Hair follicular keratinocyte (primary cell): Measurements from ENCODE around the gene ALDH2. TPM values are rescaled to one million over a fixed set of nuclear protein-coding genes. Genes with fewer than 3 reads are reported as not detected.

Source experiments
- total RNA-seq: library from RNA; depleted of rRNA; stranded (reverse); fragments of >200 nt; gene quantifications from 2 replicates; pipeline ENCODE4 v1.2.3, GENCODE V29; 2015

ALDH2 gene
- total RNA-seq: 24.1 and 49.0 TPM in 2 replicates

GRCh38 chr12:111766608-111767361 lies at the start of gene ALDH2:
TSS of gene ALDH2 (plus strand) at chr12:111766933. CDS start at chr12:111766983, 50 bp downstream.

GRCh38 chr12:111841750-111842555 lies 75.2 kb downstream of the ALDH2 start, which contains the start of gene MAPKAPK5:
TSS of gene MAPKAPK5 (plus strand) at chr12:111842228. CDS start at chr12:111842734, 506 bp downstream.

Other genes with a start within 250 kb of the ALDH2 start
- 11.2 and 11.5 TPM in 2 replicates for gene ATXN2, start 167.6 kb upstream of the ALDH2 start, total RNA-seq
- gene BRAP, start 81.0 kb upstream of the ALDH2 start, total RNA-seq: 10.9 and 12.3 TPM in 2 replicates
- 14.6 and 17.2 TPM in 2 replicates for gene ACAD10, start 80.9 kb upstream of the ALDH2 start, total RNA-seq
- 52.4 and 56.6 TPM in 2 replicates for gene MAPKAPK5, start 75.3 kb downstream of the ALDH2 start, total RNA-seq
- gene TMEM116, start 246.2 kb downstream of the ALDH2 start, total RNA-seq: 5.2 and 5.7 TPM in 2 replicates
- gene ERP29, start 246.5 kb downstream of the ALDH2 start, total RNA-seq: 85.7 and 86.2 TPM in 2 replicates